Tibial nerve (tissue), 3 donors: ENCODE data around the gene RAB40B.

ENCODE experiments used
- POLR2A ChIP-seq, 2 donors: fragments of 450-650 bp; IDR thresholded peaks; one replicate each; pipeline ENCODE4 v1.6.1; 2017; ENCODE audit warnings: antibody characterized with exemption in 2 of 2, mild to moderate bottlenecking in 2 of 2, moderate library complexity in 2 of 2
- TF ChIP-seq, protein P1 (sequence below), 5 experiments: fragments of 200-600 bp in 3 of 5; fragments of 450-650 bp in 2 of 5; sonication (generic) in 3 of 5; IDR thresholded peaks; one replicate each; pipeline ENCODE4 v1.5.1; 2016 to 2019; ENCODE audit warnings: antibody characterized with exemption in 5 of 5, mild to moderate bottlenecking in 3 of 5, moderate library complexity in 2 of 5

DNA sequence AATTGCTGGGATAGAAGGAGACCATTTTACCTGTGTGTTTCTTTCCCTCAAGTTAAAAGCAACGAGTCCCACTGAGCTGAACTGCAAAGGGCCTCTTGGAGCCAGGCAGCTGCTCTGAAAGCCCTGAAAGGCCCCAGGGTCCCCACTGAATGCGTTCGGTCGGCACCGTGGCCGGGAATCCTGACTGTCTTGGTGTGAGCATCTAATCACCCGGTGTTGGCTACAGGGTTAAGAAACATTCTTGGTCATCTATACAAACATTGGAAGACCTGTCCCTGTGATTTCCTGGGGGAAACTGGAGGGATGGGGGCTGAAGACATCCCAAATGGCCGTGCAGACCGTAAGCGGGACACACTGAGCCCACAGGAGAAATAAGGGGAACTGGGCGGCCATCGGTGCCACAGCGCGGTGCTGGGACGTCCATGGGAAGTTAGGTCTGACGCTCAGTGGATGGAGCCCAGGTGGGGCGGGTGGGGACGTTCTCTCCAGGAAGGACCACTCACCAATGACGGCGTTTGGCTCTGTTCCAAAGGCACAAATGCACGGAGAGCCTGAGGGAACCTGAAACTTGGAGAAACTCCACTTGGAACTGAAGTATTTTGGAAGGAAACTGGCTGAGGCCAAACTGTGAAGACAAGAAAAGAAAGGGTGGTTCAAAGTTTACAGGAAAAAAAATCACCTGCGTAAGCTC lies 82.3 kb downstream of the RAB40B start:
- TF ChIP-seq, protein P1, sequence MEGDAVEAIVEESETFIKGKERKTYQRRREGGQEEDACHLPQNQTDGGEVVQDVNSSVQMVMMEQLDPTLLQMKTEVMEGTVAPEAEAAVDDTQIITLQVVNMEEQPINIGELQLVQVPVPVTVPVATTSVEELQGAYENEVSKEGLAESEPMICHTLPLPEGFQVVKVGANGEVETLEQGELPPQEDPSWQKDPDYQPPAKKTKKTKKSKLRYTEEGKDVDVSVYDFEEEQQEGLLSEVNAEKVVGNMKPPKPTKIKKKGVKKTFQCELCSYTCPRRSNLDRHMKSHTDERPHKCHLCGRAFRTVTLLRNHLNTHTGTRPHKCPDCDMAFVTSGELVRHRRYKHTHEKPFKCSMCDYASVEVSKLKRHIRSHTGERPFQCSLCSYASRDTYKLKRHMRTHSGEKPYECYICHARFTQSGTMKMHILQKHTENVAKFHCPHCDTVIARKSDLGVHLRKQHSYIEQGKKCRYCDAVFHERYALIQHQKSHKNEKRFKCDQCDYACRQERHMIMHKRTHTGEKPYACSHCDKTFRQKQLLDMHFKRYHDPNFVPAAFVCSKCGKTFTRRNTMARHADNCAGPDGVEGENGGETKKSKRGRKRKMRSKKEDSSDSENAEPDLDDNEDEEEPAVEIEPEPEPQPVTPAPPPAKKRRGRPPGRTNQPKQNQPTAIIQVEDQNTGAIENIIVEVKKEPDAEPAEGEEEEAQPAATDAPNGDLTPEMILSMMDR (IDR thresholded peaks at IDR 0.05) = no peak
- TF ChIP-seq POLR2A (IDR thresholded peaks at IDR 0.05) = no peak
